Cardiac ventricle fibroblast (primary cell): ENCODE measurements around the gene QTRT2. TPM values are rescaled to one million over a fixed set of nuclear protein-coding genes. Genes with fewer than 3 reads are reported as not detected.

Experiments used
- total RNA-seq: library from RNA; depleted of rRNA; stranded (reverse); fragments of >200 nt; gene quantifications from 2 replicates; pipeline ENCODE4 v1.2.3, GENCODE V29; 2015

Gene QTRT2
- 7.1 and 13.5 TPM in 2 replicates for total RNA-seq

DNA sequence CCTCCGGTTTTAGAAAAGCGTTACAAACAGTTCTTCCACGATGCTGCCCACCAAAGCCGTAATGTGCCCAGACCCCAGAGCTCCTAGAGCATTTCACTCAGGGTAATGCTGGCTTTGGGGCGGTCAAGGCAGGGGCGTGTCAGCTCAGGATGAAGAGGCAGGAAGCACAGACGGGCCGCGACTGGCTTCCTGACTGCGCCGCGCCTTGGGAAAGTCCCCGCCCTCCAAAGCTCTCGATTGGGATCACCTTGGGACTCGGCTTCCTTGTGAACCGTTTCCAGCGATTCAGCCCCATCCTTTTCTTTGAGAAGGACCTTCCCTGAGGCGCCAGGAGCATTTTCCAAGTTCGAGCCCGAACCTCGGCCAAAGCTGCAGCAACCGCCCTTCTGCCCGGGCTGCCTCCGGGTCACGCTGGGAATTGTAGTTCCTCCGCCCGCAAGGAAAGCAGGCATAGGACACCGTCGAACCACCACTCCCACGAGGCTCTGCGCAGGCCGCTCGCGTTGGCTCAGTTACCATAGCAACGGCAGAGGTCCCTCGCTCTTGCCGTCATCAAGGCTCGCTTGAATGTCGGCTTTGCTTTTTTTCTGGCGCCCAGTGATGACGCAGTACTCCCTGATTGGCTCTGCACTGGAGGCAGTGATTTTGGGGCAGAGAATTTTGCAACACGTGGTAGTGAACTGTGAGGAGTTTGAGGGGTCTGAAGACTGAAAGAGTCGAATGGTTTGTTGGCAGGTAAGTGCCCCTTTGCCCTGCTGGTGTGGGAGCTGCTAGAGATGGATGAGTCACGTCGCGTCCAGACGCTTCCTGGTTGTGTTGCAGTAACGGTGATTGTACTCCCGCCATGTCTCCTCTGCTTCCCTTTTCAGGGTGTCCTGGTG, at the start of gene QTRT2, which contains the start of gene CCDC191:
Gene QTRT2 (plus strand): TSS at position 608 of the 881 bp plus-strand sequence. CDS start 8,521 bp downstream, outside the sequence.
Gene CCDC191 (minus strand): TSS at position 397 of the 881 bp plus-strand sequence. CDS start 60 bp downstream, at position 337.

Other genes with a start within 250 kb of the QTRT2 start
- gene GRAMD1C, start 217.9 kb upstream of the QTRT2 start, total RNA-seq, result 1.6 and 1.8 TPM in 2 replicates
- gene ZDHHC23, start 108.7 kb upstream of the QTRT2 start, total RNA-seq, result 0.56 and 1.1 TPM in 2 replicates
- gene CCDC191, start 211 bp upstream of the QTRT2 start, total RNA-seq, result 1.4 and 1.5 TPM in 2 replicates
- not detected in 2 replicates for gene DRD3, start 122.3 kb downstream of the QTRT2 start, total RNA-seq
- gene ZNF80, start 180.8 kb downstream of the QTRT2 start, total RNA-seq, result not detected in 2 replicates
- not detected in 2 replicates for gene TIGIT, start 237.3 kb downstream of the QTRT2 start, total RNA-seq